HepG2 (cell line): ENCODE measurements around the gene STK4. TPM values are rescaled to one million over a fixed set of nuclear protein-coding genes. Genes with fewer than 3 reads are reported as not detected.

Source experiments
- ATAC-seq: fragments of 200-7000 bp; cut with Tn5 transposase; 3 replicates; pipeline ENCODE4 v1.9.1; 2020; ENCODE audit warnings: mild to moderate bottlenecking, moderate library complexity
- BruUV-seq: library from RNA; stranded (reverse); fragments of 400-500 nt; replicated peaks from 2 replicates; lab custom pipeline; 2021; lab: Mats Ljungman, UMichigan
- CTCF ChIA-PET: fragments of 300-600 bp; formaldehyde crosslinking; extraction: SDS; loops from one replicate; lab custom pipeline; 2021; ENCODE audit warnings: low total read pairs, inconsistent platforms, low intra/inter-chr PET ratio; lab: Yijun Ruan, JAX
- POLR2A ChIA-PET: fragments of 350-600 bp; sonication (Branson Sonifier 250); formaldehyde crosslinking; loops from one replicate; lab custom pipeline; 2020; ENCODE audit warnings: antibody characterized with exemption, inconsistent platforms; lab: Yijun Ruan, JAX
- DNase-seq: peaks from one replicate; pipeline ENCODE4 v3.0.0-alpha.2; 2015; ENCODE audit warnings: low spot score
- FAIRE-seq: peaks from 3 replicates; lab custom pipeline; 2011; peaks lifted over from hg19 to GRCh38; lab: Jason Lieb, UNC
- H2AFZ ChIP-seq: one replicate; pipeline ENCODE4 v1.6.1; 2011; ENCODE audit warnings: low read length, inconsistent platforms
- H3K27ac ChIP-seq: fragments of 300-600 bp; 3 replicates; pipeline ENCODE4 v1.8.0; 2011; ENCODE audit warnings: mixed run types, mild to moderate bottlenecking, mixed read lengths, low read length, inconsistent platforms; ENCODE audit not compliant: insufficient read depth; ENCODE audit errors: extremely low read length
- H3K27me3 ChIP-seq, 2 experiments: fragments of 200-600 bp in 1 of 2; 2 replicates in 1 of 2; 3 replicates in 1 of 2; pipeline versions ENCODE4 v1.6.0 to v1.8.0; 2011; ENCODE audit warnings: low read length in 2 of 2, mild to moderate bottlenecking in 2 of 2, moderate library complexity in 2 of 2, inconsistent platforms in 1 of 2; ENCODE audit not compliant: insufficient read depth in 2 of 2, control insufficient read depth in 1 of 2
- H3K36me3 ChIP-seq, 2 experiments: fragments of 200-600 bp in 1 of 2; replicated peaks in 1 of 2; 2 replicates in 1 of 2; 3 replicates in 1 of 2; pipeline versions ENCODE4 v1.5.1 to v1.8.0; 2011; ENCODE audit warnings: low read length in 2 of 2, inconsistent platforms in 1 of 2; ENCODE audit not compliant: insufficient read depth in 2 of 2, control insufficient read depth in 1 of 2
- H3K4me1 ChIP-seq: 2 replicates; pipeline ENCODE4 v1.5.1; 2012; ENCODE audit warnings: low read length, inconsistent platforms; ENCODE audit not compliant: insufficient read depth
- H3K4me2 ChIP-seq: 2 replicates; pipeline ENCODE4 v1.6.0; 2011; ENCODE audit warnings: low read depth, low read length, inconsistent platforms
- H3K4me3 ChIP-seq, 3 experiments: fragments of 200-600 bp in 1 of 3; sonication (generic), shearing (Covaris generic) in 1 of 3; replicated peaks in 1 of 3; 2 replicates each; pipeline ENCODE4 v1.5.1; 2011 to 2016; ENCODE audit warnings: low read length in 3 of 3, inconsistent platforms in 2 of 3, low read depth in 2 of 3, mild to moderate bottlenecking in 2 of 3, control low read depth in 1 of 3, mixed read lengths in 1 of 3; ENCODE audit not compliant: insufficient read depth in 1 of 3
- H3K79me2 ChIP-seq: one replicate; pipeline ENCODE4 v1.6.1; 2011; ENCODE audit warnings: low read length, inconsistent platforms; ENCODE audit not compliant: insufficient read depth
- H3K9ac ChIP-seq: 2 replicates; pipeline ENCODE4 v1.6.0; 2011; ENCODE audit warnings: mild to moderate bottlenecking, low read depth, low read length, inconsistent platforms; ENCODE audit not compliant: insufficient read depth
- H3K9me3 ChIP-seq: 2 replicates; pipeline ENCODE4 v1.5.1; 2012; ENCODE audit warnings: mild to moderate bottlenecking, low read length
- H4K20me1 ChIP-seq: 2 replicates; pipeline ENCODE4 v1.6.0; 2011; ENCODE audit warnings: inconsistent platforms, mild to moderate bottlenecking, low read length, moderate library complexity; ENCODE audit not compliant: insufficient read depth
- ATF7 ChIP-seq, 2 experiments: fragments of 450-650 bp in 1 of 2; sonication (generic) in 1 of 2; formaldehyde crosslinking in 1 of 2; IDR thresholded peaks; 2 replicates each; pipeline versions ENCODE4 v1.4.0 to v1.6.1; 2016 to 2020; ENCODE audit warnings: antibody characterized with exemption in 1 of 2, mild to moderate bottlenecking in 1 of 2, missing genetic modification reagents in 1 of 2
- HMG20B ChIP-seq: conservative IDR thresholded peaks from 2 replicates; pipeline ENCODE4 v1.6.1; 2016; ENCODE audit warnings: missing genetic modification reagents, missing compliant biosample characterization
- ISL2 ChIP-seq: sonication (generic); formaldehyde crosslinking; IDR thresholded peaks from 2 replicates; pipeline ENCODE4 v1.5.0; 2020; ENCODE audit warnings: missing genetic modification reagents
- ZBTB3 ChIP-seq: sonication (generic); formaldehyde crosslinking; IDR thresholded peaks from 2 replicates; pipeline ENCODE4 v1.4.0; 2020; ENCODE audit warnings: low read depth, mild to moderate bottlenecking, moderate library complexity, missing genetic modification reagents, borderline replicate concordance
- ZNF20 ChIP-seq: sonication (generic); formaldehyde crosslinking; IDR thresholded peaks from 2 replicates; pipeline ENCODE4 v1.4.0; 2020; ENCODE audit warnings: mild to moderate bottlenecking, moderate library complexity, missing genetic modification reagents
- ZNF629 ChIP-seq: sonication (generic); formaldehyde crosslinking; conservative IDR thresholded peaks from 2 replicates; pipeline ENCODE4 v1.5.0; 2020; ENCODE audit warnings: missing genetic modification reagents
- ZNF782 ChIP-seq: sonication (generic); formaldehyde crosslinking; IDR thresholded peaks from 2 replicates; pipeline ENCODE4 v1.4.0; 2020; ENCODE audit warnings: missing genetic modification reagents, mild to moderate bottlenecking, borderline replicate concordance
- WGBS: methylation state at CpG from one replicate; pipeline ENCODE4 v1.1.6; 2017; ENCODE audit warnings: low lambda C conversion rate; 5-methylcytosine and 5-hydroxymethylcytosine counted together
- in situ Hi-C: cut with HindIII; loops from 2 replicates; pipeline ENCODE4 v1.10.0; 2017; ENCODE audit warnings: low pct_unique_long_range_greater_than_20kb; ENCODE audit not compliant: extremely low pct_ligation_motif_present
- intact Hi-C: fragments of 100-400 bp; cut with micrococcal nuclease; formaldehyde crosslinking; loops from one replicate; pipeline ENCODE4 v1.10.0; 2022; ENCODE audit not compliant: unreplicated experiment
- polyA plus RNA-seq, 8 experiments: library from polyadenylated mRNA; depleted of rRNA in 3 of 8; stranded (reverse) in 7 of 8; unstranded in 1 of 8; fragments of >200 nt; fragmentation: Illumina TruSeq in 4 of 8; extraction: Trizol in 4 of 8; gene quantifications; 2 replicates each; pipeline versions ENCODE4 v1.2.1 to v1.2.3, GENCODE V29; 2011 to 2016; ENCODE audit warnings: low read depth in 4 of 8, missing spikeins in 1 of 8, mixed read lengths in 1 of 8; ENCODE audit not compliant: insufficient read depth in 1 of 8
- total RNA-seq, 5 experiments: library from RNA; depleted of rRNA; stranded (reverse); fragments of >200 nt; fragmentation: Illumina TruSeq; extraction: Trizol; gene quantifications; 2 replicates each; pipeline ENCODE4 v1.2.3, GENCODE V29; 2016; ENCODE audit warnings: low read depth in 1 of 5
- TF ChIP-seq, protein P1 (sequence below): sonication (generic); formaldehyde crosslinking; IDR thresholded peaks from 2 replicates; pipeline ENCODE4 v1.4.0; 2020; ENCODE audit warnings: missing genetic modification reagents, mild to moderate bottlenecking, borderline replicate concordance
- TF ChIP-seq, protein P2 (sequence below): sonication (generic); formaldehyde crosslinking; IDR thresholded peaks from 2 replicates; pipeline ENCODE4 v1.5.0; 2020; ENCODE audit warnings: missing genetic modification reagents, mild to moderate bottlenecking, borderline replicate concordance
- TF ChIP-seq, protein P3 (sequence below): sonication (generic); formaldehyde crosslinking; IDR thresholded peaks from 2 replicates; pipeline ENCODE4 v1.4.0; 2020; ENCODE audit warnings: missing genetic modification reagents
- TF ChIP-seq, protein P4 (sequence below): sonication (generic); formaldehyde crosslinking; IDR thresholded peaks from 2 replicates; pipeline ENCODE4 v1.4.0; 2020; ENCODE audit warnings: missing genetic modification reagents, low read depth, mild to moderate bottlenecking, borderline replicate concordance

Gene STK4
- total and polyA plus RNA-seq, 2 of the 13 experiments (the other 11 are each of a cell fraction or from before 2014, with no cell fraction given): 25.6 to 38.3 TPM

DNA sequence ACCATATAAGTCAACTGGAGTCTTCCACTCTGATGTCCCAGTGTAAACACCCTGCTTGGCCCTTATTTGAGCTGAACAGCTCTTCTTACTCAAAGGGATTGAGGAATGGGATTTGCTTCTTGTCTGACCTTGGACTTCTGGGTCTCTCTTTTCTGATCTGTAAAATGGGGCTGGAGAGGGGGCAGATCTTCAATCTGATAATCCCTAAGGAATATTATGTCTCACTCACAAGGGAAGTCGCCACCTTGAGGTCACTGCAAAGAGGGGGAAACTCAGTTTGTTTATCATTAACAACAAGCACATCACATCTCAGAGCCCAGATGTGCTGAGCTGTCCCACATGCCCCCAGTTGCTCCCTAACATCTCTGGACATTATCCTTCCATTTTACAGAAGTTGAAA, 119.6 kb downstream of the STK4 start:
- DNase-seq: no peak
- no peak overlapping the region for H2AFZ ChIP-seq
- H3K27ac ChIP-seq: no peak overlapping the region
- ChIA-PET POLR2A (no interaction called here), CTCF (interaction anchor here (1.2 kb wide), 1 partner anchor 42 kb away, joined by 3 read pairs; no protein-coding TSS in a partner anchor)
- no TSS peak for BruUV-seq
- no peak overlapping the region for H3K4me2 ChIP-seq
- intact Hi-C loops: no loop called here
- FAIRE-seq: no peak
- 84% methylated on average over 1 of the region's 1 CpG for WGBS
- peaks cover 0 to 1% of the 10 kb centered on the region in 2 experiments; a peak in 1 of 5 replicates for H3K36me3 ChIP-seq
- no peak overlapping the region for H3K4me3 ChIP-seq
- ATAC-seq: no peak
- no peaks in the 10 kb centered on the region for H3K79me2 ChIP-seq
- peaks cover 8% of the 10 kb centered on the region for H3K9me3 ChIP-seq
- no peaks in the 10 kb centered on the region for H4K20me1 ChIP-seq
- no peak overlapping the region for H3K9ac ChIP-seq
- TF ChIP-seq, protein P1, sequence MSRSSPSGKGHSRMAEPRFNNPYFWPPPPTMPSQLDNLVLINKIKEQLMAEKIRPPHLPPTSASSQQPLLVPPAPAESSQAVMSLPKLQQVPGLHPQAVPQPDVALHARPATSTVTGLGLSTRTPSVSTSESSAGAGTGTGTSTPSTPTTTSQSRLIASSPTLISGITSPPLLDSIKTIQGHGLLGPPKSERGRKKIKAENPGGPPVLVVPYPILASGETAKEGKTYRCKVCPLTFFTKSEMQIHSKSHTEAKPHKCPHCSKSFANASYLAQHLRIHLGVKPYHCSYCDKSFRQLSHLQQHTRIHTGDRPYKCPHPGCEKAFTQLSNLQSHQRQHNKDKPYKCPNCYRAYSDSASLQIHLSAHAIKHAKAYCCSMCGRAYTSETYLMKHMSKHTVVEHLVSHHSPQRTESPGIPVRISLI (CRISPR knock-in tag): no peak
- TF ChIP-seq ZBTB3 (CRISPR knock-in tag) (no peak), ZNF629 (peak; percentile 66; the same call in 1 of the 2 replicates)
- TF ChIP-seq, protein P2, sequence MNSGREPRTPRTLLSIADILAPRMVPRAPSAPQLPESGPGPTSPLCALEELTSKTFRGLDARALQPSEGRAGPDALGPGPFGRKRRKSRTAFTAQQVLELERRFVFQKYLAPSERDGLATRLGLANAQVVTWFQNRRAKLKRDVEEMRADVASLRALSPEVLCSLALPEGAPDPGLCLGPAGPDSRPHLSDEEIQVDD (CRISPR knock-in tag): no peak
- H3K4me1 ChIP-seq: no peaks in the 10 kb centered on the region
- H3K27me3 ChIP-seq: no peaks in the 10 kb centered on the region
- in situ Hi-C loops: no loop called here

DNA sequence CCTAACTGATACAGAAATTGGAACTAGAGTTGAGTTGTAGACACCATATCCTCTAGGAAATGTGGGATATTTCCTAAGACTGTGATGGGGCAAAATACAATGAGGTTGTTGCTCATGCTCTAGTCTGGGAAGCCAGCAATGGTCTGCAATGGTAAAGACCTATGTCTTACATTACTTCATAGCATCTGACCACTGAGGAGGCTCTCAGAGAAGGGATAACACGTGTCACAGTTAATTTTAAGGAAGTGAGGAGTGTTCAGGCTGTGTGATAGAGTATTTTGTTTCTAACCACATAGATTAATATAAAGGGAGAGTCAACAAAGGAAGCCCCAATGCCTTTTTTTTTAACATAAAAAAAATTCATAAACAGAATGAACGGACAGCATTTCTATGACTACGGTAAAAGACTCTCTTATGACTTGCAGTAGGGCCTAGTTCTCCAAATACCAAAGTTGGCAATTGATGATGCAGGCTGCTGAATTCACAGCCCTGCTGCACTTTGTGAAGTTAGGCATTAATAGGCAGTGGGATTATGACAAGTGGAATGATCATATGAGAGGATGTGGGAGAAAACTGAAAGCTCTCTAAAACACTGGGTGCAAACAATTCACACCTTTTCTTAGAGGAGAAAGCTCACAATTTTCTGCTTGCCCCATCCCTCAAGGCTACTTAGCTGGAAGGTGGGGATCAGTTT, 120.9 kb downstream of the STK4 start:
- Histone ChIP-seq H3K9ac (no peak overlapping the region), H3K4me1 (no peaks in the 10 kb centered on the region), H3K36me3 (no peaks in the 10 kb centered on the region), H3K79me2 (no peaks in the 10 kb centered on the region), H3K4me3 (no peak overlapping the region), H3K27me3 (no peaks in the 10 kb centered on the region), H3K4me2 (no peak overlapping the region), H3K9me3 (peaks cover 8% of the 10 kb centered on the region), H3K27ac (no peak overlapping the region), H4K20me1 (no peaks in the 10 kb centered on the region), H2AFZ (no peak overlapping the region)
- DNase-seq (no peak), FAIRE-seq (no peak), ATAC-seq (no peak)
- intact Hi-C loops: no loop called here
- no TSS peak for BruUV-seq
- CTCF ChIA-PET: no interaction called here
- POLR2A ChIA-PET: no interaction called here
- WGBS: 67% methylated on average over 3 of the region's 3 CpGs
- in situ Hi-C loops: no loop called here
- TF ChIP-seq, protein P3, sequence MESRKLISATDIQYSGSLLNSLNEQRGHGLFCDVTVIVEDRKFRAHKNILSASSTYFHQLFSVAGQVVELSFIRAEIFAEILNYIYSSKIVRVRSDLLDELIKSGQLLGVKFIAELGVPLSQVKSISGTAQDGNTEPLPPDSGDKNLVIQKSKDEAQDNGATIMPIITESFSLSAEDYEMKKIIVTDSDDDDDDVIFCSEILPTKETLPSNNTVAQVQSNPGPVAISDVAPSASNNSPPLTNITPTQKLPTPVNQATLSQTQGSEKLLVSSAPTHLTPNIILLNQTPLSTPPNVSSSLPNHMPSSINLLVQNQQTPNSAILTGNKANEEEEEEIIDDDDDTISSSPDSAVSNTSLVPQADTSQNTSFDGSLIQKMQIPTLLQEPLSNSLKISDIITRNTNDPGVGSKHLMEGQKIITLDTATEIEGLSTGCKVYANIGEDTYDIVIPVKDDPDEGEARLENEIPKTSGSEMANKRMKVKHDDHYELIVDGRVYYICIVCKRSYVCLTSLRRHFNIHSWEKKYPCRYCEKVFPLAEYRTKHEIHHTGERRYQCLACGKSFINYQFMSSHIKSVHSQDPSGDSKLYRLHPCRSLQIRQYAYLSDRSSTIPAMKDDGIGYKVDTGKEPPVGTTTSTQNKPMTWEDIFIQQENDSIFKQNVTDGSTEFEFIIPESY: no peak
- TF ChIP-seq HMG20B (CRISPR knock-in tag) (no peak), ZNF782 (CRISPR knock-in tag) (no peak), ATF7 (IDR thresholded peaks at IDR 0.05) (no peak), ATF7 (CRISPR knock-in tag; IDR thresholded peaks at IDR 0.05) (no peak), ISL2 (CRISPR knock-in tag) (no peak), ZNF20 (CRISPR knock-in tag) (no peak)
- TF ChIP-seq, protein P4, sequence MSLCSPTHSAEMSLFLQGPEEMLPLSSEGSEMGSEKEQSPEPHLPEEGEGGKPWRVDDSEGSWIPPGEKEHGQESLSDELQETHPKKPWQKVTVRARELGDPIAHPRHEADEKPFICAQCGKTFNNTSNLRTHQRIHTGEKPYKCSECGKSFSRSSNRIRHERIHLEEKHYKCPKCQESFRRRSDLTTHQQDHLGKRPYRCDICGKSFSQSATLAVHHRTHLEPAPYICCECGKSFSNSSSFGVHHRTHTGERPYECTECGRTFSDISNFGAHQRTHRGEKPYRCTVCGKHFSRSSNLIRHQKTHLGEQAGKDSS (CRISPR knock-in tag): no peak
